ENCODE results near the gene PSMD1. TPM values are rescaled to one million over a fixed set of nuclear protein-coding genes. Genes with fewer than 3 reads are reported as not detected.
"Not testable (repeated sequence)": the region's sequence is repeated elsewhere in the genome, so short reads cannot be mapped to it uniquely, and the experiment has no call there.

Gene PSMD1
- polyA plus RNA-seq, 1 donor from 2014 or later: 83.8 TPM

DNA sequence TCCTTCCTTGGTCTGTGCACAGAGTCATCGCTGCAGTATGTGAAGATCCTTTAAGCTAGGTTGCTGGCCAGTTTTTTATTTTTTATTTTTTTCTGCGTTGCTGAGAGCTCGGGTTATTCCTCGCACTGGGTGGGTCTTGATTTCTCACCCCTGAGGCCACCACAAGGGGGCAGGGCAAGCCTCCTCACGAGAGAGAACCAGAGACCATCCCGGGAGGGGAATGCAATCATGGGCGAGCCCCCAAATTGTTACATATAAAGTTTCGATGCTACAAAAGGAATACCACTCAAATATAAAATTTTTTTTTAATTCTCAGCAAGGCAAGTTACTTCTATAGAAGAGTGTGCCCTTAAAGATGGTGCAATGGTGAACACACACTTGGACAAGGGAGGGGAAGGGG lies 43.3 kb downstream of the PSMD1 start:
- H3K9me3 ChIP-seq (ENCODE audit: low read length): peaks cover 5% of the 10 kb centered on the region
- H3K79me2 ChIP-seq (replicated peaks; ENCODE audit: insufficient read depth, low read length): no peaks in the 10 kb centered on the region
- no peak overlapping the region for H3K9ac ChIP-seq (ENCODE audit: low read length)
- no peak overlapping the region for H3K4me2 ChIP-seq (ENCODE audit: low read length)
- no peaks in the 10 kb centered on the region for H3F3A ChIP-seq (ENCODE audit: insufficient read depth, low read length, poor library complexity, severe bottlenecking)
- H3K27ac ChIP-seq (ENCODE audit: low read length): no peak overlapping the region
- no peak overlapping the region for H3K4me3 ChIP-seq (ENCODE audit: low read length)
- no peaks in the 10 kb centered on the region for H4K20me1 ChIP-seq (ENCODE audit: insufficient read depth)
- H3K36me3 ChIP-seq (ENCODE audit: insufficient read depth, low read length): no peaks in the 10 kb centered on the region
- H3K9me2 ChIP-seq (ENCODE audit: insufficient read depth, low read length): no peaks in the 10 kb centered on the region
- no peaks in the 10 kb centered on the region for H3K27me3 ChIP-seq (ENCODE audit: insufficient read depth, low read depth, low read length)
- no peak overlapping the region for H2AFZ ChIP-seq (ENCODE audit: low read depth, low read length)
- no peak for TF ChIP-seq MXI1 (conservative IDR thresholded peaks at IDR 0.05; ENCODE audit: poor library complexity, severe bottlenecking)
- no peak for TF ChIP-seq POLR2AphosphoS5 (IDR thresholded peaks at IDR 0.05)
- no peak for TF ChIP-seq SMC3 (conservative IDR thresholded peaks at IDR 0.05; ENCODE audit: poor library complexity)
- TF ChIP-seq EZH2 (IDR thresholded peaks at IDR 0.05; ENCODE audit: borderline replicate concordance, insufficient read depth, low read length, poor library complexity, severe bottlenecking): no peak
- TF ChIP-seq, protein P1, sequence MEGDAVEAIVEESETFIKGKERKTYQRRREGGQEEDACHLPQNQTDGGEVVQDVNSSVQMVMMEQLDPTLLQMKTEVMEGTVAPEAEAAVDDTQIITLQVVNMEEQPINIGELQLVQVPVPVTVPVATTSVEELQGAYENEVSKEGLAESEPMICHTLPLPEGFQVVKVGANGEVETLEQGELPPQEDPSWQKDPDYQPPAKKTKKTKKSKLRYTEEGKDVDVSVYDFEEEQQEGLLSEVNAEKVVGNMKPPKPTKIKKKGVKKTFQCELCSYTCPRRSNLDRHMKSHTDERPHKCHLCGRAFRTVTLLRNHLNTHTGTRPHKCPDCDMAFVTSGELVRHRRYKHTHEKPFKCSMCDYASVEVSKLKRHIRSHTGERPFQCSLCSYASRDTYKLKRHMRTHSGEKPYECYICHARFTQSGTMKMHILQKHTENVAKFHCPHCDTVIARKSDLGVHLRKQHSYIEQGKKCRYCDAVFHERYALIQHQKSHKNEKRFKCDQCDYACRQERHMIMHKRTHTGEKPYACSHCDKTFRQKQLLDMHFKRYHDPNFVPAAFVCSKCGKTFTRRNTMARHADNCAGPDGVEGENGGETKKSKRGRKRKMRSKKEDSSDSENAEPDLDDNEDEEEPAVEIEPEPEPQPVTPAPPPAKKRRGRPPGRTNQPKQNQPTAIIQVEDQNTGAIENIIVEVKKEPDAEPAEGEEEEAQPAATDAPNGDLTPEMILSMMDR (IDR thresholded peaks at IDR 0.05; ENCODE audit: poor library complexity, severe bottlenecking): no peak
- TF ChIP-seq, protein P2, sequence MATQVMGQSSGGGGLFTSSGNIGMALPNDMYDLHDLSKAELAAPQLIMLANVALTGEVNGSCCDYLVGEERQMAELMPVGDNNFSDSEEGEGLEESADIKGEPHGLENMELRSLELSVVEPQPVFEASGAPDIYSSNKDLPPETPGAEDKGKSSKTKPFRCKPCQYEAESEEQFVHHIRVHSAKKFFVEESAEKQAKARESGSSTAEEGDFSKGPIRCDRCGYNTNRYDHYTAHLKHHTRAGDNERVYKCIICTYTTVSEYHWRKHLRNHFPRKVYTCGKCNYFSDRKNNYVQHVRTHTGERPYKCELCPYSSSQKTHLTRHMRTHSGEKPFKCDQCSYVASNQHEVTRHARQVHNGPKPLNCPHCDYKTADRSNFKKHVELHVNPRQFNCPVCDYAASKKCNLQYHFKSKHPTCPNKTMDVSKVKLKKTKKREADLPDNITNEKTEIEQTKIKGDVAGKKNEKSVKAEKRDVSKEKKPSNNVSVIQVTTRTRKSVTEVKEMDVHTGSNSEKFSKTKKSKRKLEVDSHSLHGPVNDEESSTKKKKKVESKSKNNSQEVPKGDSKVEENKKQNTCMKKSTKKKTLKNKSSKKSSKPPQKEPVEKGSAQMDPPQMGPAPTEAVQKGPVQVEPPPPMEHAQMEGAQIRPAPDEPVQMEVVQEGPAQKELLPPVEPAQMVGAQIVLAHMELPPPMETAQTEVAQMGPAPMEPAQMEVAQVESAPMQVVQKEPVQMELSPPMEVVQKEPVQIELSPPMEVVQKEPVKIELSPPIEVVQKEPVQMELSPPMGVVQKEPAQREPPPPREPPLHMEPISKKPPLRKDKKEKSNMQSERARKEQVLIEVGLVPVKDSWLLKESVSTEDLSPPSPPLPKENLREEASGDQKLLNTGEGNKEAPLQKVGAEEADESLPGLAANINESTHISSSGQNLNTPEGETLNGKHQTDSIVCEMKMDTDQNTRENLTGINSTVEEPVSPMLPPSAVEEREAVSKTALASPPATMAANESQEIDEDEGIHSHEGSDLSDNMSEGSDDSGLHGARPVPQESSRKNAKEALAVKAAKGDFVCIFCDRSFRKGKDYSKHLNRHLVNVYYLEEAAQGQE (IDR thresholded peaks at IDR 0.05; ENCODE audit: borderline replicate concordance): no peak
- no peak for TF ChIP-seq RAD21 (conservative IDR thresholded peaks at IDR 0.05)
- no peak for TF ChIP-seq TAF1 (IDR thresholded peaks at IDR 0.05; ENCODE audit: low read depth)
- no peak for TF ChIP-seq EP300 (conservative IDR thresholded peaks at IDR 0.05; ENCODE audit: poor library complexity, severe bottlenecking)

DNA sequence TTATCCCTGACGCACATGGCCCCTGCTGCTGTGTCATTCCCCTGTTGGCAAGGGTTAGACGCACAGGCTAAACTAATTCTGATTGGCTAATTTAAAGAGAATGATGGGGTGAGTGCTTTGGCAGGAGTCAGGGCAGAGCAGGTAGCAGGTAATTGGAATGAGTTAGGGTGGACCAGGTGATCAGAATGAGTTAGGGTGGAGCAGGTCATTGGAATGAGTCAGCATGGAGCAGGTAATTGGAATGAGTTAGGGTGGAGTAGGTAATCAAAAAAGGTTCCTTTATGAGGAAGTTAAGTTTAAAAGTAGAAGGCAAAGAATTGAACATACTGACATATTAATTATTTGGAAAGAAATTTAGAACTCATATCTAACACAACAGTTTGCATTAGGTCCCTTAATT lies 43.7 kb downstream of the PSMD1 start:
- not testable (repeated sequence) for H3K9me3 ChIP-seq (ENCODE audit: low read length); H3K4me3 ChIP-seq (ENCODE audit: low read length); H3K9ac ChIP-seq (ENCODE audit: low read length); H2AFZ ChIP-seq (ENCODE audit: low read depth, low read length); H3F3A ChIP-seq (ENCODE audit: insufficient read depth, low read length, poor library complexity, severe bottlenecking); H3K79me2 ChIP-seq (replicated peaks; ENCODE audit: insufficient read depth, low read length); H3K9me2 ChIP-seq (ENCODE audit: insufficient read depth, low read length); H3K36me3 ChIP-seq (ENCODE audit: insufficient read depth, low read length); H3K27me3 ChIP-seq (ENCODE audit: insufficient read depth, low read depth, low read length); H3K27ac ChIP-seq (ENCODE audit: low read length); H3K4me2 ChIP-seq (ENCODE audit: low read length); H4K20me1 ChIP-seq (ENCODE audit: insufficient read depth)

DNA sequence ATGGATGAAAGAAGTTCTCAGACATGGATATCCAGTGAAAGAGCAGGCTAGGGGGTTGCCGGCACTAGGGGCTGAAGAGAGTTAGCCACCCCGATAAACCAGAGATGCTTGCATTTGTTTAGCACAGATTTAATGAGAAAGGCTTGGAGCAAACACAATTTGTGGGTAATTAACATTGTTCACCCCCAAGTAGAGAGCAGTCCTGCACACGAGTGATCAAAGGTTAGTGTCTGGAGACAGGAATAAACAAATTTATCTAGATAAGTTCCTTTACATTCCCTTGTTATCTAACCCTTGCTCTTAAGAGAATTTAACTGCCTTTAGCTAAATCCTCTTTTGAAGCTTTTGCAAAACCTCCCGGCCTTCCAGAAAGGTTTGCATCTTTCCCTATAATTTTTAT lies 44.3 kb downstream of the PSMD1 start:
- H3F3A ChIP-seq (ENCODE audit: insufficient read depth, low read length, poor library complexity, severe bottlenecking): no peaks in the 10 kb centered on the region
- no peak overlapping the region for H3K4me3 ChIP-seq (ENCODE audit: low read length)
- H3K4me2 ChIP-seq (ENCODE audit: low read length): no peak overlapping the region
- H3K27ac ChIP-seq (ENCODE audit: low read length): no peak overlapping the region
- H2AFZ ChIP-seq (ENCODE audit: low read depth, low read length): no peak overlapping the region
- TF ChIP-seq POLR2AphosphoS5 (IDR thresholded peaks at IDR 0.05): no peak
- no peak for TF ChIP-seq RAD21 (conservative IDR thresholded peaks at IDR 0.05)
- TF ChIP-seq SMC3 (conservative IDR thresholded peaks at IDR 0.05; ENCODE audit: poor library complexity): no peak
- TF ChIP-seq MXI1 (conservative IDR thresholded peaks at IDR 0.05; ENCODE audit: poor library complexity, severe bottlenecking): no peak
- no peak for TF ChIP-seq TAF1 (IDR thresholded peaks at IDR 0.05; ENCODE audit: low read depth)
- TF ChIP-seq, protein P2 (IDR thresholded peaks at IDR 0.05; ENCODE audit: borderline replicate concordance): no peak
- TF ChIP-seq EZH2 (IDR thresholded peaks at IDR 0.05; ENCODE audit: borderline replicate concordance, insufficient read depth, low read length, poor library complexity, severe bottlenecking): no peak
- TF ChIP-seq, protein P1 (IDR thresholded peaks at IDR 0.05; ENCODE audit: poor library complexity, severe bottlenecking): no peak
- no peak for TF ChIP-seq EP300 (conservative IDR thresholded peaks at IDR 0.05; ENCODE audit: poor library complexity, severe bottlenecking)
- H3K27me3 ChIP-seq (ENCODE audit: insufficient read depth, low read depth, low read length): no peaks in the 10 kb centered on the region
- H3K36me3 ChIP-seq (ENCODE audit: insufficient read depth, low read length): no peaks in the 10 kb centered on the region
- H3K9ac ChIP-seq (ENCODE audit: low read length): no peak overlapping the region
- H4K20me1 ChIP-seq (ENCODE audit: insufficient read depth): no peaks in the 10 kb centered on the region
- peaks cover 5% of the 10 kb centered on the region for H3K9me3 ChIP-seq (ENCODE audit: low read length)
- no peaks in the 10 kb centered on the region for H3K79me2 ChIP-seq (replicated peaks; ENCODE audit: insufficient read depth, low read length)
- no peaks in the 10 kb centered on the region for H3K9me2 ChIP-seq (ENCODE audit: insufficient read depth, low read length)
